ENCODE measurements around the gene PLEK. TPM values are rescaled to one million over a fixed set of nuclear protein-coding genes. Genes with fewer than 3 reads are reported as not detected.
A peak's percentile ranks its signal among the peaks of the same experiment; 100 is the strongest.

Gene PLEK
- total and polyA plus RNA-seq, 2 donors (not counting 1 experiment from before 2014, with no cell fraction given) = 39.9 to 78.3 TPM

DNA sequence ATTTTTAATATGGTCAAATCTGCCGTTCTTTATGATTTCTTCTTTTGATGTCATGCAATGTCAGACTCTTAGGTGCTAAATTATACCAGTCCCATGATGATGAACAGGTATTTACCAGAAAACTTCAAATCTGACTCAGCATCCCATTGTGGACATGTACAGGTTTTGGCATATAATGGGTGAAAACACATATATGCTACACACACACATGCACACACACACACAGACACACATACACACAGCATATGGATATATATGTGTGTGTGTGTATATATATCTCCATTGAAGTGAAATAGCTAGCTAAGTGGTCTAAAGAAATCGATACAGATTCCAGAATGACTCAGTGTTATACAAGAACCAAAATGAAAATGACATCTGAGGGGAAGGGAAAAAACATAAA lies 7.4 kb downstream of the PLEK start:
- no peaks in the 10 kb centered on the region for H3K27me3 ChIP-seq (replicated peaks in 1 of 4; ENCODE audit: control extremely low read depth in 1 of 4, control insufficient read depth in 3 of 4, insufficient read depth in 4 of 4, low read length in 3 of 4)
- H3K27me3 Mint-ChIP-seq = no peaks in the 10 kb centered on the region
- peaks cover 99% of the 10 kb centered on the region for H3K79me2 ChIP-seq (ENCODE audit: control insufficient read depth, insufficient read depth, low read length)
- H3K4me3 Mint-ChIP-seq = peak overlapping the region; percentile 66
- H4K20me1 ChIP-seq (ENCODE audit: control insufficient read depth, insufficient read depth, low read length, poor library complexity, severe bottlenecking) = peaks cover 22% of the 10 kb centered on the region
- H3K27ac ChIP-seq (ENCODE audit: low read length in 2 of 2) = peak overlapping the region in 1 of 2 donors; percentile 17
- DNase-seq (no peak), ATAC-seq (ENCODE audit: low read depth) (no peak)
- H3K4me1 Mint-ChIP-seq = peaks cover 82% of the 10 kb centered on the region
- intact Hi-C loops (cut with micrococcal nuclease) = no loop called here
- WGBS (ENCODE audit: insufficient coverage) = no CpG with 5 or more reads among the region's 2 CpGs
- H3K4me3 ChIP-seq (ENCODE audit: control extremely low read depth in 1 of 5, extremely low read depth in 1 of 5, insufficient read depth in 1 of 5, low read depth in 2 of 5, low read length in 4 of 5) = no peak overlapping the region
- H3K9ac ChIP-seq (ENCODE audit: low read length) = no peak overlapping the region
- peaks cover 77 to 82% of the 10 kb centered on the region in 2 donors for H3K4me1 ChIP-seq (ENCODE audit: control insufficient read depth in 2 of 2, insufficient read depth in 2 of 2, low read length in 2 of 2)
- peaks cover 2% of the 10 kb centered on the region for H3K9me3 Mint-ChIP-seq (ENCODE audit: insufficient read depth)
- ChIA-PET CTCF (interaction anchor here (1.1 to 3.0 kb wide), 2 partner anchors 39 to 68 kb away, joined by 3 to 12 read pairs; no protein-coding TSS in a partner anchor), POLR2A (no interaction called here)
- peaks cover 6 to 35% of the 10 kb centered on the region in 2 experiments for H3K36me3 ChIP-seq (replicated peaks in 1 of 2; ENCODE audit: control extremely low read depth in 1 of 2, control insufficient read depth in 1 of 2, extremely low read depth in 1 of 2, insufficient read depth in 2 of 2, low read length in 1 of 2)
- H3K4me2 ChIP-seq (replicated peaks; ENCODE audit: low read depth, low read length, poor library complexity, severe bottlenecking) = peak overlapping the region; percentile 43
- H3K27ac Mint-ChIP-seq = peak overlapping the region; percentile 75
- TF ChIP-seq, protein P1, sequence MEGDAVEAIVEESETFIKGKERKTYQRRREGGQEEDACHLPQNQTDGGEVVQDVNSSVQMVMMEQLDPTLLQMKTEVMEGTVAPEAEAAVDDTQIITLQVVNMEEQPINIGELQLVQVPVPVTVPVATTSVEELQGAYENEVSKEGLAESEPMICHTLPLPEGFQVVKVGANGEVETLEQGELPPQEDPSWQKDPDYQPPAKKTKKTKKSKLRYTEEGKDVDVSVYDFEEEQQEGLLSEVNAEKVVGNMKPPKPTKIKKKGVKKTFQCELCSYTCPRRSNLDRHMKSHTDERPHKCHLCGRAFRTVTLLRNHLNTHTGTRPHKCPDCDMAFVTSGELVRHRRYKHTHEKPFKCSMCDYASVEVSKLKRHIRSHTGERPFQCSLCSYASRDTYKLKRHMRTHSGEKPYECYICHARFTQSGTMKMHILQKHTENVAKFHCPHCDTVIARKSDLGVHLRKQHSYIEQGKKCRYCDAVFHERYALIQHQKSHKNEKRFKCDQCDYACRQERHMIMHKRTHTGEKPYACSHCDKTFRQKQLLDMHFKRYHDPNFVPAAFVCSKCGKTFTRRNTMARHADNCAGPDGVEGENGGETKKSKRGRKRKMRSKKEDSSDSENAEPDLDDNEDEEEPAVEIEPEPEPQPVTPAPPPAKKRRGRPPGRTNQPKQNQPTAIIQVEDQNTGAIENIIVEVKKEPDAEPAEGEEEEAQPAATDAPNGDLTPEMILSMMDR (IDR thresholded peaks at IDR 0.05) = no peak
- no peak for TF ChIP-seq EZH2 (IDR thresholded peaks at IDR 0.05; ENCODE audit: borderline replicate concordance, insufficient read depth, low read depth, low read length, poor library complexity, severe bottlenecking)
- peaks cover 0 to 4% (median 0%) of the 10 kb centered on the region in 3 donors for H3K9me3 ChIP-seq (ENCODE audit: control extremely low read depth in 1 of 3, control insufficient read depth in 2 of 3, insufficient read depth in 1 of 3, low read length in 2 of 3)
- no peak overlapping the region for H2AFZ ChIP-seq (ENCODE audit: insufficient read depth, low read depth, low read length, poor library complexity, severe bottlenecking)

DNA sequence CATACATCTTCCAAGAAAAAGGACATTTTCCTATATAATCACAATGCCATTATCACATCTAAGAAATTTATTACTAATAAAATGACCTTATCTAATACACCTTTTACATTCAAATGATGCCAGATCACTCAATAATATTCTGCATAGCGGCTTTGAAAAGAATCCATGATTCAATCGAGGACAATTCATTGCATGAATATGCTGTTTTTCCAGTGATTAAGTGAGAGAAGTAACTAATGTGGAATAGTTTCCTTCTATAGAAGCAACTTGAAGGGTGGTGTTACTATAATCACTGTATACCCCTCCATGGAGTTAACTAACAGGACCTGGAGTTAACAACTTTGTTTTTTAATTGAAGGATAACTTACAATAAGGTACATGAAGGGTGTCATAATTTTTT lies 9.1 kb downstream of the PLEK start:
- H3K36me3 ChIP-seq (replicated peaks in 1 of 2; ENCODE audit: control extremely low read depth in 1 of 2, control insufficient read depth in 1 of 2, extremely low read depth in 1 of 2, insufficient read depth in 2 of 2, low read length in 1 of 2) = peaks cover 6 to 31% of the 10 kb centered on the region in 2 experiments
- H4K20me1 ChIP-seq (ENCODE audit: control insufficient read depth, insufficient read depth, low read length, poor library complexity, severe bottlenecking) = peaks cover 27% of the 10 kb centered on the region
- DNase-seq (no peak), ATAC-seq (ENCODE audit: low read depth) (no peak)
- H3K4me1 ChIP-seq (ENCODE audit: control insufficient read depth in 2 of 2, insufficient read depth in 2 of 2, low read length in 2 of 2) = peaks cover 78 to 79% of the 10 kb centered on the region in 2 donors
- CTCF ChIA-PET = no interaction called here
- H3K4me2 ChIP-seq (replicated peaks; ENCODE audit: low read depth, low read length, poor library complexity, severe bottlenecking) = peak overlapping the region; percentile 22
- Mint-ChIP-seq H3K4me3 (no peak overlapping the region), H3K27ac (peak overlapping the region; percentile 32), H3K4me1 (peaks cover 79% of the 10 kb centered on the region), H3K27me3 (no peaks in the 10 kb centered on the region), H3K9me3 (ENCODE audit: insufficient read depth) (no peaks in the 10 kb centered on the region)
- POLR2A ChIA-PET = interaction anchor here (0.9 kb wide), 1 partner anchor 14 kb away, joined by 3 read pairs; no protein-coding TSS in a partner anchor
- no CpG with 5 or more reads among the region's 2 CpGs for WGBS (ENCODE audit: insufficient coverage)
- H2AFZ ChIP-seq (ENCODE audit: insufficient read depth, low read depth, low read length, poor library complexity, severe bottlenecking) = no peak overlapping the region
- H3K9ac ChIP-seq (ENCODE audit: low read length) = no peak overlapping the region
- no peak overlapping the region for H3K4me3 ChIP-seq (ENCODE audit: control extremely low read depth in 1 of 5, extremely low read depth in 1 of 5, insufficient read depth in 1 of 5, low read depth in 2 of 5, low read length in 4 of 5)
- peak overlapping the region in 1 of 2 donors; percentile 48 for H3K27ac ChIP-seq (ENCODE audit: low read length in 2 of 2)
- peaks cover 0 to 2% (median 0%) of the 10 kb centered on the region in 3 donors for H3K9me3 ChIP-seq (ENCODE audit: control extremely low read depth in 1 of 3, control insufficient read depth in 2 of 3, insufficient read depth in 1 of 3, low read length in 2 of 3)
- H3K79me2 ChIP-seq (ENCODE audit: control insufficient read depth, insufficient read depth, low read length) = peaks cover 99% of the 10 kb centered on the region
- H3K27me3 ChIP-seq (replicated peaks in 1 of 4; ENCODE audit: control extremely low read depth in 1 of 4, control insufficient read depth in 3 of 4, insufficient read depth in 4 of 4, low read length in 3 of 4) = no peaks in the 10 kb centered on the region
- intact Hi-C loops (cut with micrococcal nuclease) = no loop called here
- no peak for TF ChIP-seq EZH2 (IDR thresholded peaks at IDR 0.05; ENCODE audit: borderline replicate concordance, insufficient read depth, low read depth, low read length, poor library complexity, severe bottlenecking)
- TF ChIP-seq, protein P1 (IDR thresholded peaks at IDR 0.05) = no peak
